GM12891 (cell line): Measurements from ENCODE around the gene ADARB1.

ENCODE experiments used
- POLR2A ChIP-seq: IDR thresholded peaks from 2 replicates; pipeline ENCODE4 v1.6.1; 2011; ENCODE audit warnings: low read depth, low read length, control low read depth
- POLR2AphosphoS5 ChIP-seq: IDR thresholded peaks from 2 replicates; pipeline ENCODE4 v1.6.1; 2011; ENCODE audit warnings: low read depth, low read length, control low read depth
- TAF1 ChIP-seq: IDR thresholded peaks from 2 replicates; pipeline ENCODE4 v1.6.1; 2011; ENCODE audit warnings: low read depth, low read length, control low read depth

GRCh38 chr21:45084881-45085536 lies 10.6 kb downstream of the ADARB1 start:
- TF ChIP-seq TAF1 (no peak), POLR2A (no peak), POLR2AphosphoS5 (no peak)
